Measurements from ENCODE around the gene TEDC1.

The TEDC1 gene

GRCh38 chr14:105474483-105475268, 16.4 kb upstream of the TEDC1 start, which contains the start of gene CRIP2:
Gene CRIP2, plus strand, starts transcription at chr14:105474821. Its CDS starts 42 bp downstream, at chr14:105474863.
- peak; percentile 76 for DNase-seq

- DNase-seq, result peak; percentile 35
Observed at GRCh38 chr14:105475269-105476096, 15.6 kb upstream of the TEDC1 start.

- peak; percentile 18 for DNase-seq
Observed at GRCh38 chr14:105476097-105476830, 14.8 kb upstream of the TEDC1 start.

- no peak for DNase-seq
Observed at GRCh38 chr14:105476831-105477659, 14.0 kb upstream of the TEDC1 start.

- DNase-seq, result peak; percentile 45
Observed at GRCh38 chr14:105477660-105478397, 13.2 kb upstream of the TEDC1 start.

- no peak for DNase-seq
Observed at GRCh38 chr14:105478398-105479251, 12.4 kb upstream of the TEDC1 start.

- DNase-seq, result peak; percentile 46
Observed at GRCh38 chr14:105479431-105480158, 11.5 kb upstream of the TEDC1 start.

GRCh38 chr14:105480199-105480746, 10.8 kb upstream of the TEDC1 start:
- no peak for DNase-seq

GRCh38 chr14:105480807-105481801, 9.9 kb upstream of the TEDC1 start:
- peak; percentile 87 for DNase-seq

- peak; percentile 98 for DNase-seq
Observed at GRCh38 chr14:105481886-105482457, 9.1 kb upstream of the TEDC1 start.

- no peak for DNase-seq
Observed at GRCh38 chr14:105482486-105483110, 8.4 kb upstream of the TEDC1 start.

- DNase-seq, result no peak
Observed at GRCh38 chr14:105483300-105484068, 7.6 kb upstream of the TEDC1 start.

GRCh38 chr14:105484069-105484996, 6.7 kb upstream of the TEDC1 start:
- DNase-seq, result no peak

- DNase-seq, result no peak
Observed at GRCh38 chr14:105484997-105485393, 6.1 kb upstream of the TEDC1 start.

- peak; percentile 60 for DNase-seq
Observed at GRCh38 chr14:105485739-105486162, 5.3 kb upstream of the TEDC1 start.
